Measurements from ENCODE around the gene KCTD14.
"Not testable (repeated sequence)": the region's sequence is repeated elsewhere in the genome, so short reads cannot be mapped to it uniquely, and the experiment has no call there.

The KCTD14 gene

GRCh38 chr11:78048561-78048960, 25.5 kb upstream of the KCTD14 start:
- no peak for DNase-seq (ENCODE audit: low read depth in 1 of 2, low spot score in 1 of 2)

DNA sequence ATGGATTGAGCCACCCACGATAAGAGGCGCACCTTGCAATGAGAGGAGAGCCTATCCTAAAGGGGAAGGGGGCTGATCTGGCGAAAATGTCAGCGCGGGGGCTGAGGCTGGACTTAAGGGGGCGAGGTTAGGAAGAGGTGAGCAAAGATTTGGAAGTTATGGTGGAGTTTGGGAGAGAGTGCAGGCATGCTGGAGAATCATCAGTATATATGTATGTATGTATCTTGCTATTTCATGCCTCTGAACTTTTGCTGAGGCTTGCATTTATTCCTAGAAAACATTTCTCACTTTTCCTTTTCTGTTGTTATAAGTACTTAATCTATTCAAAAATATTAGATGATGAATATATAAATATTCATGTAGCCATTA, 23.4 kb upstream of the KCTD14 start:
- DNase-seq (ENCODE audit: low read depth in 1 of 2, low spot score in 1 of 2), result no peak

GRCh38 chr11:78045851-78046485, 22.9 kb upstream of the KCTD14 start:
- DNase-seq (ENCODE audit: low read depth in 1 of 2, low spot score in 1 of 2), result peak; percentile 62 to 65

DNA sequence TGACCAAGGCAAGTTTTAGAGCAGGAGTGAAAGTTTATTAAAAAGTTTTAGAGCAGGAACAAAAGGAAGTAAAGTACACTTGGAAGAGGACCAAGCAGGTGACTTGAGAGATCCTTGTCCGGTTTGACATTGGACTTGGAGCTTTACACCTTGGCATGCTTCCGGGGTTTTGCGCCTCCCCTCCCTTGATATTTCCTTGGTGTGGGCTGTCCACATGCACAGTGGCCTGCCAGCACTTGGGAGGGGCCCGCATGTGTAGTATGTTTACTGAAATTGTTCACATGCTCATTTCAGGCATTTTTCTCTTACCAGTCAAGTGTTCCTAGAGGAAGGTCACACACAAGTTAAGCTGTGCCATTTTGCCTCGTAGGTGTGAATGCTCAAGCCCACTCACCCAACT, 21.6 kb upstream of the KCTD14 start:
- DNase-seq (ENCODE audit: low read depth in 1 of 2, low spot score in 1 of 2), result no peak

- no peak for DNase-seq (ENCODE audit: low read depth in 1 of 2, low spot score in 1 of 2)
Measured at GRCh38 chr11:78041843-78042440, 18.9 kb upstream of the KCTD14 start.

- not testable (repeated sequence) for DNase-seq (ENCODE audit: low read depth in 1 of 2, low spot score in 1 of 2)
Measured at GRCh38 chr11:78041380-78041719, 18.3 kb upstream of the KCTD14 start.

DNA sequence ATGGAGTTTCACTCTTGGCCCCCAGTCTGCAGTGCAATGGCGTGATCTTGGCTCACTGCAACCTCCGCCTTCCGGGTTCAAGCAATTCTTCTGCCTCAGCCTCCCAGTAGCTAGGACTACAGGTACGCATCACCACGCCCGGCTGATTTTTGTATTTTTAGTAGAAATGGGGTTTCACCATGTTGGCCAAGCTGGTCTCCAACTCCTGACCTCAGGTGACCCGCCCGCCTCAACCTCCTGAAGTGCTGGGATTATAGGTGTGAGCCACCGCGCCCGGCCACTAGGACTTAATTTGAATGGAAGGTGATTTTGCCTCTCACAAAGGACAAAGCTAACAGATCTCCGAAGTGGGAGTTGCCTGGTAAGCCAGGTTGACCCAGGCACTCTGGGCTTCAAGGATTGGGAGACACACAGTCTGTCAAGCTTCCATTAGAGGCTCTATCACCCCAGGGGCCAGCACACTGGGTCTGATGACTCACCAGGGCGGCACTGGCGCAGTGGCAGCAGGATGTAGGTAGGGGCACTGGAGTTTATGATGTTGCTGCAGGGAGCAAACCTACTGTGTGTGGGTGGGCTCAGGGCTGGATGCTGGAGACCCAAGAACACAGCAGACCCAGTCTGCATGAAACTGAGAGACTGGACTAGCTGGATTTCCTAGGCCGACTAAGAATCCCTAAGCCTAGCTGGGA, 17.8 kb upstream of the KCTD14 start:
- no peak for DNase-seq (ENCODE audit: low read depth in 1 of 2, low spot score in 1 of 2)

- DNase-seq (ENCODE audit: low read depth in 1 of 2, low spot score in 1 of 2), result no peak
Measured at GRCh38 chr11:78039919-78040671, 17.0 kb upstream of the KCTD14 start.

GRCh38 chr11:78039391-78039918, 16.4 kb upstream of the KCTD14 start:
- no peak for DNase-seq (ENCODE audit: low read depth in 1 of 2, low spot score in 1 of 2)

DNA sequence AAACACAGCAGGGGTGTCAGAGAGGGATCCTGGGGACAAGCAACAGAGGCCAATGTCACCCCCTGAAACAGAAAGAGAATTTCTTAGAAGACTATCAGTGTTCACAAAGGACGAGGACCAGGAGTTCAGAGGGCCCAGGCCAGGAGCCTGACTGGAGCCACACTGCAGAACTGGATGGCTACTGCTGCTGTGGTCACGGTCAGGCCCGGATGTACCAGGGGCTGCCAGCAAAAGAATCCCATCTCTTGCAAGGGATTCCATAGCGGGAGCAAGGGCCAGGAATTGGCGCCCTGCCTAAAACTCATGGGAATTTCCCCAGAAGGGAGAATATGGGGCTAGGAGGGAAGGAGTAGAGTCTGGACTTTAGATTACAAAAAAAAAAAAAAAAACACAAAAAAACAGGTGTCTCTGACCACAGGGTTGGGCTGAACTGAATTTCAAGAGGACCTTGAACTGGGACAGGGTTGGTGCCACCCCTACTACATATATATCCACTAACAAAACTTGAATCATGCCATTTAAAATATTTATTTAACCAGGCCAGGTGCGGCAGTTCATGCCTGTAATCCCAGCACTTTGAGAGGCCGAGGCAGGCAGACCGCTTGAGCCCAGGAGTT, 15.7 kb upstream of the KCTD14 start:
- DNase-seq (ENCODE audit: low read depth in 1 of 2, low spot score in 1 of 2), result no peak

DNA sequence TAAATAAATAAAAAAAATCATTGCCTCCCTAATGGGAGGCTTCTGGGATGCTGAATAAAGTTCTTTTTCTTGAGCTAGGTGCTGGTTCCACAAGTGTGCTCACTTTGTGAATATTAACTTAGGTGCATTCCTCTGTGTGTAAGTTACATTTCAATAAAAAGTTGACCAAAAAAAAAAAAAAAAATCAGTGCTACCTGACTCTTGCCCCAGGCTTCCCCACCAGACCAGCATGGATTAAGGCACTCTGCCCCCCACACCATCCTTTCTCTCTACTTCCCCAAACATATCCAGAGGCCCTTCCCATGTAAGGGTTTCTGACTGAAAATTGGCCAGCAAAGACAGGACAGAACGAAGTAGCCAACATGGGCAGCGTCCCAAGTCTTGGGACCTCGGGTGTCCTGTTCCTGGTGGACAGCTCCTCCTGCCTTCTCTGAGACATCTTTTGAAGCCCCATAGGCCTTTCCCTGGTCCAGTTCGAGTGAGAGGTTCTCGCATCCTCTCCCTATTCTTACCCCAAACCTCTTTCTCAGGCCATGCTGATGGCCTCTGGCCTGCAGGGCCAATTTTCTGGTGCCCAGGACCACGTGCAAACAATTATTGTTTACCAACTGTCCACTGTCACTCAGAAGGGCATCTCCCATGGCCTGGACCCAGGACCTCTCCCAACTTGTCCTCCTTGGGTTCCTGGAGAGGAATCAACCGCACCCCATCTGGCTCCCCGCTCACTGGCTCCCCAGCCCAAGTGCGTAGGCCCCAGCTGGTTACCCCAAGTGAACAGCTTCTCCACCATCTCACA, 14.9 kb upstream of the KCTD14 start:
- DNase-seq (ENCODE audit: low read depth in 1 of 2, low spot score in 1 of 2), result no peak

DNA sequence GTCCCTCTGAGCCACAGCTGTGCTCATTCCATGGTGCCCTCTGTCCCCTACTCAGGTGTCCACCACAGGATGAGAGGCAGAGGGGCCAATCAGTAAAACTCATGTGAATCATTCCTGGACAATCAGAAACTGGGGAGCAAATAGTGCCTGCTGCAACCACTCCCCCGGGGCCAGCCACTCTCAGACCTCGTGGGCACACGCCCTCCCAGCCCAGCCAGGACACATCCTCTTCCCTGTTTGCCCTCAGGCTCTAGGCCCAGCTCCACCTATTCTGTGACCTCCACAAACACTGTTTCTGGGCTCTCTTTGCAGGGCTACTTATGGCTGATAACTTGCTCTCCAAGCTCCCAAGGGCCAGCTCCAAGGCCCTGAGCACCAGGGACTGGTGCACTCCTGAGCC, 14.0 kb upstream of the KCTD14 start:
- DNase-seq (ENCODE audit: low read depth in 1 of 2, low spot score in 1 of 2), result no peak

GRCh38 chr11:78036313-78036712, 13.2 kb upstream of the KCTD14 start:
- DNase-seq (ENCODE audit: low read depth in 1 of 2, low spot score in 1 of 2), result no peak

DNA sequence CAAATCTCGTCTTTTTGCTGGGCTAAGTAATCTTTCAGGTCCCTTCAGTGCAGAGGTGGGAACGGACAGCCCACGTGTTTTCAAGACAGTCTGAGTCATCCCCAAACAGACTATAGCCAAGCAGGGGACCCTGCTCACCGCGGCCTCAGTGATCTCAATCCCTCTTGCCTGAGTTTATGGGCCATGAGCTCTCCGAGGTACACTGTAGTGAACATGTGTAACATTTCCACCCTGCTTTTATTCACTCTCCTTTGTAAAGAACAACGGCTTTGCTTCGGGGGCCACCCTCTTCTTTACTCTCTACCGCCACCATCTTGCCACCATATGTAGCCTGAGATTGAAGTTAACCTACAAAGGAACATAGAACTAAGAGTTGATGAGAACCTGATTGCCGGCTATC, 11.5 kb upstream of the KCTD14 start:
- DNase-seq (ENCODE audit: low read depth in 1 of 2, low spot score in 1 of 2), result no peak

DNA sequence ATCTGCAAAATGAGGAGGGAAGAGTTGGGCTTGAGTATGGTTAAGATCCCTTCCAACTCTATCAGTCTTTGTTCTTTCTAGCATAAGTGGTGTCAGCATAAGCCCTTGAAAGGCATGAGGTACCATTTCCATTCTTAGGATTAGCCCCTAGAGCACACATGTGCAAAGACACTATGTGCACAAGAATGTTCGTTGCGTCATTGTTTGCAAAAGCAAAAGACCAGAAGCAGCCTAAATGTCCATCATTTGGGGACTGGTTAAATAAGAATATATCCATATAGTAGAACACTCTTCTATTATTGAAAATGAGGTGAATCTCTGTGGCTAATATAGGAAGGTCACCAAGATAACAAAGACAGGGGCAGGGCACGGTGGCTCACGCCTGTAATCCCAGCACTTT, 10.0 kb upstream of the KCTD14 start:
- DNase-seq (ENCODE audit: low read depth in 1 of 2, low spot score in 1 of 2), result no peak

GRCh38 chr11:78032090-78032489, 9.0 kb upstream of the KCTD14 start:
- no peak for DNase-seq (ENCODE audit: low read depth in 1 of 2, low spot score in 1 of 2)

GRCh38 chr11:78031629-78032028, 8.6 kb upstream of the KCTD14 start:
- DNase-seq (ENCODE audit: low read depth in 1 of 2, low spot score in 1 of 2), result no peak

DNA sequence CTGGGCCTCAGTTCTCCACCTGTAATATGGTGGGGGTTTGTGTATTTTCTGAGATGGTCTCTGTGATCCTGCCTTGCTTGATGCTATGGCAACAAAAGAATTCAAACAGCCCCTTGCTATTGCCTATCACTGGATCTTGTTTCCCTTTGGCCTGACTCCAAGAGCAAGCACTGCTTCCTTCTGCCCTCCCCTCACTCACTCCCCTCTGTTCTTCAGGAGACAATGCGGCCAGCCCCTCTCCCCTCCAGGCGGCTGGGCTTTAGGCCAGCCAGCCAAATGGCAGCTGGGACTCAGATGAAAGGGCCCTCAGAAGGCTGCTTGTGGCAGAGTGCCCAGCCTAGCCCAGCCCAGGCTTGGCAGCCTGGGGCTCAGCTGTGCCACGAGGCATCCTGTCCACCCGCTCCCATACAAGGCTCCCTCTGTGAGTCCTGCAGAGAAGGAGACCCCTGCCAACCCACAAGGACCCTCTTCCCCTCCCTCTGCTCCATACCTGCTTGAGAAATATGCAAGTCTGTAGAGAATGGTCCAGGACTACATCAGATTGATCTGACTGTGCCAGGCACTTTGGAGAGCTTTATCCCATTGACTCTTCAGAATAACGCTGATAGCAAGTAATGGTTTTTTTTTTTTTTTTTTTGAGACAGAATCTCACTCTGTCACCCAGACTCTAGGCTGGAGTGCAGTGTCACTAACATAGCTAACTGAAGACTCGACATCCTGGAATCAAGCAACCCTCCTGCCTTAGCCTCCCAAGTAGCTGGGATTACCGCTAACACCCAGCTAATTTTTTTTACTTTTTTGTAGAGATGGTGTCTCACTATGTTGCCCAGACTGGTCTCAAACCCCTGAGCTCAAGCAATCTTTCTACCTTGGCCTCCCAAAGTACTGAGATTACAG, 7.6 kb upstream of the KCTD14 start:
- DNase-seq (ENCODE audit: low read depth in 1 of 2, low spot score in 1 of 2), result no peak

DNA sequence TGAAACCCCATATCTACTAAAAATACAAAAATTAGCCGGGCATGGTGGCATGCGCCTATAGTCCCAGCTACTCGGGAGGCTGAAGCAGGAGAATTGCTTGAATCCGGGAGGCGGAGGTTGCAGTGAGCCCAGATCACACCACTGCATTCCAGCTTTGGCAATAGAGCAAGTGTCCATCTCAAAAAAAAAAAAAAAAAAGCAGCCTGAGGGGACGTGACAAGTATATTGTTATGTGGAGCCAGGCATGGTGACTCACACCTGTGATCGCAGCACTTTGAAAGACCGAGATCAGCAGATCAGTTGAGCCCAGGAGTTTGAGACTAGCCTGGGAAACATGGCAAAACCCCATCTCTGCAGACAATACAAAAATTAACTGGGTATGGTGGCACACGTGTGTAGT, 5.3 kb upstream of the KCTD14 start:
- DNase-seq (ENCODE audit: low read depth in 1 of 2, low spot score in 1 of 2), result not testable (repeated sequence)

- no peak for DNase-seq (ENCODE audit: low read depth in 1 of 2, low spot score in 1 of 2)
Measured at GRCh38 chr11:78027759-78028158, 4.7 kb upstream of the KCTD14 start.

Data from activated T-helper 1 cell treated with anti-CD3 and anti-CD28 coated beads, Interleukin-2, amount 50 U/mL, for 16 hours (primary cell).